ENCODE measurements around the gene ACOX3. TPM values are rescaled to one million over a fixed set of nuclear protein-coding genes. Genes with fewer than 3 reads are reported as not detected.

Gene ACOX3
- total and polyA plus RNA-seq, 2 of the 8 experiments (the other 6 are each of a cell fraction or from before 2014, with no cell fraction given) = 2.5 to 9.9 TPM

DNA sequence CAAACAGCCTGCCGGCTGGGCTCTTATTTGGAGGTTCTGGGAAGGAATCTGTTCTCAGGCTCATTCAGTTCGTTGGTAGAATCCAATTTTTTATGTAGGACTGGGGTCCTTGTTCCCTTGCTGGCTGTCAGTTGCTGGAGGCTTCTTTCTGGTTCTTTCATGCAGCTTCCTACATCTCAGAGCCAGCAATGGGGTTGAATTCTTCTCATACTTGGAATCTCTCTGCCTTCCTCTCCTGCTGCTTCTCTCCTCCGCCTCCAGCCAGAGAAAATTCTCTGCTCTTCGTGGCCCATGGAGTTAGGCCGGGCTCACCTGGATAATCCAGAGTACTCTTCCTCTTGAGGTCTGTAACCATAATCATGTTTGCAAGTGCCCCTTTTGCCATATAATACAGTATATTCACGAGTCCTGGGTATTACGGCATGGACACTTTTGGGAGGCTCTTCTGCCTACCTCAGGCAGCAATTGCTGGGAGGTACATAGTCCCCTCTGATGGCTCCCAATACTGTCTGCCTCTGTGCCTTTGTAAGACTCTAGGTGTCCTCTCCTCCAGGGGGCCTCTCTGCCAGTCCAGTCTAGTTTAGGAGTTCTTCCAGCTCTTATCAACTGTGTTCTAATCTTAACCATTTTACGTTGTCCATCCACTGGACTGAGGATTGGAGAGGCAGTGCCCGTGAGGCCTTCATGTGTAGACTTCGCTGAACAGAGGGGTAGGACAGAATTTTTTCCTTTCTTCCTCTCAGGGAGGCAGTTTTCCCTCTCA, 2.3 kb upstream of the ACOX3 start (continued):
- no peak for TF ChIP-seq SIN3A (conservative IDR thresholded peaks at IDR 0.05 in 1 of 2, IDR thresholded peaks at IDR 0.05 in 1 of 2; ENCODE audit: low read depth in 1 of 2, low read length in 2 of 2)
- TF ChIP-seq HDAC6 (IDR thresholded peaks at IDR 0.05; ENCODE audit: low read depth, low read length) = no peak
- TF ChIP-seq YY1 (IDR thresholded peaks at IDR 0.05; ENCODE audit: low read depth, low read length) = no peak
- TF ChIP-seq SIX5 (IDR thresholded peaks at IDR 0.05; ENCODE audit: low read depth, low read length) = no peak
- TF ChIP-seq, protein P1, sequence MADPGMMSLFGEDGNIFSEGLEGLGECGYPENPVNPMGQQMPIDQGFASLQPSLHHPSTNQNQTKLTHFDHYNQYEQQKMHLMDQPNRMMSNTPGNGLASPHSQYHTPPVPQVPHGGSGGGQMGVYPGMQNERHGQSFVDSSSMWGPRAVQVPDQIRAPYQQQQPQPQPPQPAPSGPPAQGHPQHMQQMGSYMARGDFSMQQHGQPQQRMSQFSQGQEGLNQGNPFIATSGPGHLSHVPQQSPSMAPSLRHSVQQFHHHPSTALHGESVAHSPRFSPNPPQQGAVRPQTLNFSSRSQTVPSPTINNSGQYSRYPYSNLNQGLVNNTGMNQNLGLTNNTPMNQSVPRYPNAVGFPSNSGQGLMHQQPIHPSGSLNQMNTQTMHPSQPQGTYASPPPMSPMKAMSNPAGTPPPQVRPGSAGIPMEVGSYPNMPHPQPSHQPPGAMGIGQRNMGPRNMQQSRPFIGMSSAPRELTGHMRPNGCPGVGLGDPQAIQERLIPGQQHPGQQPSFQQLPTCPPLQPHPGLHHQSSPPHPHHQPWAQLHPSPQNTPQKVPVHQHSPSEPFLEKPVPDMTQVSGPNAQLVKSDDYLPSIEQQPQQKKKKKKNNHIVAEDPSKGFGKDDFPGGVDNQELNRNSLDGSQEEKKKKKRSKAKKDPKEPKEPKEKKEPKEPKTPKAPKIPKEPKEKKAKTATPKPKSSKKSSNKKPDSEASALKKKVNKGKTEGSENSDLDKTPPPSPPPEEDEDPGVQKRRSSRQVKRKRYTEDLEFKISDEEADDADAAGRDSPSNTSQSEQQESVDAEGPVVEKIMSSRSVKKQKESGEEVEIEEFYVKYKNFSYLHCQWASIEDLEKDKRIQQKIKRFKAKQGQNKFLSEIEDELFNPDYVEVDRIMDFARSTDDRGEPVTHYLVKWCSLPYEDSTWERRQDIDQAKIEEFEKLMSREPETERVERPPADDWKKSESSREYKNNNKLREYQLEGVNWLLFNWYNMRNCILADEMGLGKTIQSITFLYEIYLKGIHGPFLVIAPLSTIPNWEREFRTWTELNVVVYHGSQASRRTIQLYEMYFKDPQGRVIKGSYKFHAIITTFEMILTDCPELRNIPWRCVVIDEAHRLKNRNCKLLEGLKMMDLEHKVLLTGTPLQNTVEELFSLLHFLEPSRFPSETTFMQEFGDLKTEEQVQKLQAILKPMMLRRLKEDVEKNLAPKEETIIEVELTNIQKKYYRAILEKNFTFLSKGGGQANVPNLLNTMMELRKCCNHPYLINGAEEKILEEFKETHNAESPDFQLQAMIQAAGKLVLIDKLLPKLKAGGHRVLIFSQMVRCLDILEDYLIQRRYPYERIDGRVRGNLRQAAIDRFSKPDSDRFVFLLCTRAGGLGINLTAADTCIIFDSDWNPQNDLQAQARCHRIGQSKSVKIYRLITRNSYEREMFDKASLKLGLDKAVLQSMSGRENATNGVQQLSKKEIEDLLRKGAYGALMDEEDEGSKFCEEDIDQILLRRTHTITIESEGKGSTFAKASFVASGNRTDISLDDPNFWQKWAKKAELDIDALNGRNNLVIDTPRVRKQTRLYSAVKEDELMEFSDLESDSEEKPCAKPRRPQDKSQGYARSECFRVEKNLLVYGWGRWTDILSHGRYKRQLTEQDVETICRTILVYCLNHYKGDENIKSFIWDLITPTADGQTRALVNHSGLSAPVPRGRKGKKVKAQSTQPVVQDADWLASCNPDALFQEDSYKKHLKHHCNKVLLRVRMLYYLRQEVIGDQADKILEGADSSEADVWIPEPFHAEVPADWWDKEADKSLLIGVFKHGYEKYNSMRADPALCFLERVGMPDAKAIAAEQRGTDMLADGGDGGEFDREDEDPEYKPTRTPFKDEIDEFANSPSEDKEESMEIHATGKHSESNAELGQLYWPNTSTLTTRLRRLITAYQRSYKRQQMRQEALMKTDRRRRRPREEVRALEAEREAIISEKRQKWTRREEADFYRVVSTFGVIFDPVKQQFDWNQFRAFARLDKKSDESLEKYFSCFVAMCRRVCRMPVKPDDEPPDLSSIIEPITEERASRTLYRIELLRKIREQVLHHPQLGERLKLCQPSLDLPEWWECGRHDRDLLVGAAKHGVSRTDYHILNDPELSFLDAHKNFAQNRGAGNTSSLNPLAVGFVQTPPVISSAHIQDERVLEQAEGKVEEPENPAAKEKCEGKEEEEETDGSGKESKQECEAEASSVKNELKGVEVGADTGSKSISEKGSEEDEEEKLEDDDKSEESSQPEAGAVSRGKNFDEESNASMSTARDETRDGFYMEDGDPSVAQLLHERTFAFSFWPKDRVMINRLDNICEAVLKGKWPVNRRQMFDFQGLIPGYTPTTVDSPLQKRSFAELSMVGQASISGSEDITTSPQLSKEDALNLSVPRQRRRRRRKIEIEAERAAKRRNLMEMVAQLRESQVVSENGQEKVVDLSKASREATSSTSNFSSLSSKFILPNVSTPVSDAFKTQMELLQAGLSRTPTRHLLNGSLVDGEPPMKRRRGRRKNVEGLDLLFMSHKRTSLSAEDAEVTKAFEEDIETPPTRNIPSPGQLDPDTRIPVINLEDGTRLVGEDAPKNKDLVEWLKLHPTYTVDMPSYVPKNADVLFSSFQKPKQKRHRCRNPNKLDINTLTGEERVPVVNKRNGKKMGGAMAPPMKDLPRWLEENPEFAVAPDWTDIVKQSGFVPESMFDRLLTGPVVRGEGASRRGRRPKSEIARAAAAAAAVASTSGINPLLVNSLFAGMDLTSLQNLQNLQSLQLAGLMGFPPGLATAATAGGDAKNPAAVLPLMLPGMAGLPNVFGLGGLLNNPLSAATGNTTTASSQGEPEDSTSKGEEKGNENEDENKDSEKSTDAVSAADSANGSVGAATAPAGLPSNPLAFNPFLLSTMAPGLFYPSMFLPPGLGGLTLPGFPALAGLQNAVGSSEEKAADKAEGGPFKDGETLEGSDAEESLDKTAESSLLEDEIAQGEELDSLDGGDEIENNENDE (IDR thresholded peaks at IDR 0.05; ENCODE audit: insufficient replicate concordance, low read length) = no peak
